GM23338 (cell line): ENCODE data around the gene CDKAL1.

Experiments used
- CTCF ChIP-seq, 2 experiments: fragments of 200-600 bp in 1 of 2; sonication (generic) in 1 of 2; conservative IDR thresholded peaks; 2 replicates each; pipeline versions ENCODE4 v1.5.1 to v1.6.1; 2016 to 2017; ENCODE audit warnings: antibody characterized with exemption in 2 of 2, low read depth in 2 of 2, mild to moderate bottlenecking in 2 of 2, moderate library complexity in 1 of 2
- JUNB ChIP-seq: IDR thresholded peaks from one replicate; pipeline ENCODE4 v1.6.1; 2016; ENCODE audit warnings: antibody characterized with exemption; ENCODE audit not compliant: unreplicated experiment
- POLR2AphosphoS5 ChIP-seq: IDR thresholded peaks from 2 replicates; pipeline ENCODE4 v1.6.1; 2016; ENCODE audit warnings: antibody characterized with exemption, low read depth
- REST ChIP-seq: IDR thresholded peaks from one replicate; pipeline ENCODE4 v1.6.1; 2018; ENCODE audit warnings: antibody characterized with exemption; ENCODE audit not compliant: unreplicated experiment

- TF ChIP-seq CTCF (conservative IDR thresholded peaks at IDR 0.05; ENCODE audit: low read depth in 2 of 2) (no peak), POLR2AphosphoS5 (no peak), JUNB (no peak), REST (no peak)
These were observed 463.5 kb downstream of the CDKAL1 start for GRCh38 chr6:20997770-20998147.
